ENCODE results near the gene MCOLN3. TPM values are rescaled to one million over a fixed set of nuclear protein-coding genes. Genes with fewer than 3 reads are reported as not detected.

MCOLN3 gene
- total and polyA plus RNA-seq, 3 donors from 2014 or later, result 2.5 to 5.1 (median 4.4) TPM

GRCh38 chr1:84971957-84972356 is 76.3 kb downstream of the MCOLN3 start:
- no peaks in the 10 kb centered on the region for H3K27me3 ChIP-seq
- no peak overlapping the region for H3K27ac ChIP-seq
- no peak for DNase-seq
- WGBS, 2 donors, result 87 to 88% methylated on average over 2 of the region's 2 CpGs
- TF ChIP-seq POLR2A (IDR thresholded peaks at IDR 0.05) (no peak), CTCF (IDR thresholded peaks at IDR 0.05) (no peak)
- H3K9me3 ChIP-seq, result no peaks in the 10 kb centered on the region
- no peak overlapping the region for H3K4me3 ChIP-seq
- intact Hi-C loops (cut with DNase I; ENCODE audit: low total_unique reads), result no loop called here
- no peaks in the 10 kb centered on the region for H3K36me3 ChIP-seq (ENCODE audit: low read depth, missing control alignments)
- no peaks in the 10 kb centered on the region for H3K4me1 ChIP-seq

- no peaks in the 10 kb centered on the region for H3K4me1 ChIP-seq
- TF ChIP-seq POLR2A (IDR thresholded peaks at IDR 0.05) (no peak), CTCF (IDR thresholded peaks at IDR 0.05) (no peak)
- no peak for DNase-seq
- 93 to 96% methylated on average over 7 of the region's 7 CpGs for WGBS, 2 donors
- H3K36me3 ChIP-seq (ENCODE audit: low read depth, missing control alignments), result no peaks in the 10 kb centered on the region
- H3K27me3 ChIP-seq, result no peaks in the 10 kb centered on the region
- H3K27ac ChIP-seq, result no peak overlapping the region
- intact Hi-C loops (cut with DNase I; ENCODE audit: low total_unique reads), result no loop called here
- H3K9me3 ChIP-seq, result no peaks in the 10 kb centered on the region
- H3K4me3 ChIP-seq, result no peak overlapping the region
Observed at GRCh38 chr1:84969489-84970250, 78.6 kb downstream of the MCOLN3 start.

- TF ChIP-seq CTCF (IDR thresholded peaks at IDR 0.05), result no peak
- no peak for TF ChIP-seq POLR2A (IDR thresholded peaks at IDR 0.05)
- intact Hi-C loops (cut with DNase I; ENCODE audit: low total_unique reads), result no loop called here
- DNase-seq, result no peak
- Histone ChIP-seq H3K4me1 (no peaks in the 10 kb centered on the region), H3K4me3 (no peak overlapping the region), H3K9me3 (no peaks in the 10 kb centered on the region), H3K27me3 (no peaks in the 10 kb centered on the region), H3K27ac (no peak overlapping the region), H3K36me3 (ENCODE audit: low read depth, missing control alignments) (no peaks in the 10 kb centered on the region)
- WGBS, 2 donors, result 91 to 98% methylated on average over 3 of the region's 3 CpGs
Observed at GRCh38 chr1:84968865-84969264, 79.4 kb downstream of the MCOLN3 start.

- intact Hi-C loops (cut with DNase I; ENCODE audit: low total_unique reads), result no loop called here
- TF ChIP-seq CTCF (IDR thresholded peaks at IDR 0.05), result no peak
- no peak for DNase-seq
- no peaks in the 10 kb centered on the region for H3K4me1 ChIP-seq
- no peaks in the 10 kb centered on the region for H3K36me3 ChIP-seq (ENCODE audit: low read depth, missing control alignments)
- H3K9me3 ChIP-seq, result no peaks in the 10 kb centered on the region
- WGBS, 2 donors, result 86 to 95% methylated on average over 1 of the region's 1 CpG
- H3K4me3 ChIP-seq, result no peak overlapping the region
- no peaks in the 10 kb centered on the region for H3K27me3 ChIP-seq
- no peak overlapping the region for H3K27ac ChIP-seq
Observed at GRCh38 chr1:84968101-84968500, 80.2 kb downstream of the MCOLN3 start.

Other genes starting within 250 kb of the MCOLN3 start
- gene LPAR3, start 155.3 kb downstream of the MCOLN3 start, total RNA-seq, result 10 to 100 TPM; 65.9 to 73.8 TPM
- 23.3 TPM for gene LPAR3, start 155.3 kb downstream of the MCOLN3 start, polyA plus RNA-seq (ENCODE audit: insufficient read depth, low read depth, low replicate concordance)
- gene MCOLN2, start 51.4 kb downstream of the MCOLN3 start, total RNA-seq, result 1 to 10 TPM; 2.5 to 3.2 TPM
- 6.3 TPM for gene MCOLN2, start 51.4 kb downstream of the MCOLN3 start, polyA plus RNA-seq (ENCODE audit: insufficient read depth, low read depth, low replicate concordance)
- gene SYDE2, start 152.5 kb upstream of the MCOLN3 start, total RNA-seq, result 10 to 100 TPM in 1 of 2 donors, 1 to 10 TPM in 1; 8.8 to 10.2 TPM
- 3.7 TPM for gene SYDE2, start 152.5 kb upstream of the MCOLN3 start, polyA plus RNA-seq (ENCODE audit: insufficient read depth, low read depth, low replicate concordance)
- gene C1orf52, start 211.2 kb upstream of the MCOLN3 start, total RNA-seq, result 10 to 100 TPM; 34.0 to 40.3 TPM
- gene C1orf52, start 211.2 kb upstream of the MCOLN3 start, polyA plus RNA-seq (ENCODE audit: insufficient read depth, low read depth, low replicate concordance), result 37.9 TPM
- gene BCL10, start 228.1 kb upstream of the MCOLN3 start, total RNA-seq, result 10 to 100 TPM; 16.8 to 21.2 TPM
- gene BCL10, start 228.1 kb upstream of the MCOLN3 start, polyA plus RNA-seq (ENCODE audit: insufficient read depth, low read depth, low replicate concordance), result 16.5 TPM